ENCODE results near the gene WDR43. TPM values are rescaled to one million over a fixed set of nuclear protein-coding genes. Genes with fewer than 3 reads are reported as not detected.

Gene WDR43
- total RNA-seq, 1 experiment from 2014 or later = 77.0 TPM

DNA sequence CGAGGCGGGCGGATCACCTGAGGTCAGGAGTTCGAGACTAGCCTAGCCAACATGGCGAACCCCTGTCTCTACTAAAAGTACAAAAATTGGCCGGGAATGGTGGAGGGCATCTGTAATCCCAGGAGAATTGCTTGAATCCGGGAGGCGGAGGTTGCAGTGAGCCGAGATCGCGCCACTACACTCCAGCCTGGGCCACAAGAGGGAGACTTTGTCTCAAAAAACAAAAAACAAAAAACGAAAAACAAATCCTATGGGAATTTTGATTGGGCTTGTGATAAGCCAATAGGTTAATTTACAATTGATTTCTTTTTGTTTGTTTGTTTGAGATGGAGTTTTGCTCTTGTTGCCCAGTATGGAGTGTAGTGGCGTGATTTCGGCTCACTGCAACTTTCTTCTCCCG lies 62.4 kb downstream of the WDR43 start:
- H3K4me3 ChIP-seq (ENCODE audit: low read length) = peak overlapping the region; percentile 51
- no peaks in the 10 kb centered on the region for H3K36me3 ChIP-seq (ENCODE audit: insufficient read depth, low read length)
- no peaks in the 10 kb centered on the region for H3K9me2 ChIP-seq (replicated peaks; ENCODE audit: insufficient read depth, low read length)
- no peak overlapping the region for H3K27ac ChIP-seq (ENCODE audit: low read length)
- no peaks in the 10 kb centered on the region for H3K27me3 ChIP-seq (ENCODE audit: low read length)
- peak overlapping the region; percentile 36; the same call in 1 of the 2 replicates for H3K9ac ChIP-seq (ENCODE audit: low read length)
- no peaks in the 10 kb centered on the region for H3K9me3 ChIP-seq (ENCODE audit: low read length)
- peaks cover 18% of the 10 kb centered on the region for H3K4me1 ChIP-seq (ENCODE audit: low read length)
- peak overlapping the region; percentile 55 for H3K4me2 ChIP-seq (ENCODE audit: low read depth, low read length, poor library complexity, severe bottlenecking)
- peak; percentile 58 for DNase-seq
- H3K79me2 ChIP-seq (ENCODE audit: low read length) = no peaks in the 10 kb centered on the region
- peak overlapping the region; percentile 82; the same call in 1 of the 2 replicates for H2AFZ ChIP-seq (ENCODE audit: low read length)
- peaks cover 13% of the 10 kb centered on the region; the same call in 1 of the 2 replicates for H4K20me1 ChIP-seq (ENCODE audit: insufficient read depth, low read depth, low read length)

DNA sequence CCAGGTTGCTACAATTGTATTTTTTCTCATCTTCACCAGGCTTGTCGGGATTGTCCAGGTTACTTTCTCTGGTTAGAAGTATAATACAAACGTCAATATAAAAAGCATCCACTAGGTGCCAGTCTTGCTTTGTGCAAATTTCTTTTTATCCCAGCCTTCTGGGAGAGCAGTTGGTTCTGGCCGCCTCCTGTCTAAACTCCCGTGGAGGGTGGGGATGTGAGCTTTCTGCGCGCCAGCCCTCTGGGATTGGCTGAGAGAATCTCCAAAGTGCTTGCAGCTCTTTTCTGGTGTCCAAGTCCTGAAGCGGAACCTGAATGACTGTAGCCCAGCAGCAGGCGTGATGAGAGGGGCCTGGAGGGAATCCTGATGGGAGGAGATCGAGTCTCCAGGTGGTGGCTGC lies 64.2 kb downstream of the WDR43 start:
- peaks cover 9% of the 10 kb centered on the region; the same call in 1 of the 2 replicates for H4K20me1 ChIP-seq (ENCODE audit: insufficient read depth, low read depth, low read length)
- DNase-seq = peak; percentile 87

DNA sequence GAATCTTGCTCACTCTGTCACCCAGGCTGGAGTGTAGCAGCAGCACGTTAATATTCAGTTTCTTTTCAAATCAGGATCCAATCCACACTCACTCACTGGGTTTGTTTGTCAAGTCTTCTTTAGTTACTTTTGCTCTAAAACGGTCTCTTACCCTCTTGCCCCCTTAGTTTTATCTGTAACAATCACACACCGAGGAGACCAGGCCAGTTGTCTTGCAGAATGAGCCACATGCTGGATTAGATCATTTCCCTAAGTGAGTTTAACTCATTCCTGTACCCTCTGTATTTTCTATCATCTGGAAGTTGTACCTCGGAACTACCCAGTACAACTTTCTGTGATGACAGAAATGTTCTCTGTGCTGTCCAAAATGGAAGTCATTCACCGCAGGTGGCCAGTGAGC lies 65.9 kb downstream of the WDR43 start:
- Histone ChIP-seq H3K27me3 (ENCODE audit: low read length) (no peaks in the 10 kb centered on the region), H3K9ac (ENCODE audit: low read length) (no peak overlapping the region), H3K27ac (ENCODE audit: low read length) (no peak overlapping the region), H3K9me2 (replicated peaks; ENCODE audit: insufficient read depth, low read length) (no peaks in the 10 kb centered on the region), H2AFZ (ENCODE audit: low read length) (no peak overlapping the region), H3K79me2 (ENCODE audit: low read length) (no peaks in the 10 kb centered on the region), H3K36me3 (ENCODE audit: insufficient read depth, low read length) (no peaks in the 10 kb centered on the region), H3K9me3 (ENCODE audit: low read length) (no peaks in the 10 kb centered on the region), H3K4me1 (ENCODE audit: low read length) (peaks cover 14% of the 10 kb centered on the region), H4K20me1 (ENCODE audit: insufficient read depth, low read depth, low read length) (peaks cover 9% of the 10 kb centered on the region; the same call in 1 of the 2 replicates), H3K4me3 (ENCODE audit: low read length) (no peak overlapping the region), H3K4me2 (ENCODE audit: low read depth, low read length, poor library complexity, severe bottlenecking) (no peak overlapping the region)
- DNase-seq = no peak

More for the DNA sequence above, 64.2 kb downstream of the WDR43 start:
- Histone ChIP-seq H2AFZ (ENCODE audit: low read length) (no peak overlapping the region), H3K79me2 (ENCODE audit: low read length) (no peaks in the 10 kb centered on the region), H3K36me3 (ENCODE audit: insufficient read depth, low read length) (no peaks in the 10 kb centered on the region), H3K9me2 (replicated peaks; ENCODE audit: insufficient read depth, low read length) (no peaks in the 10 kb centered on the region), H3K27ac (ENCODE audit: low read length) (no peak overlapping the region), H3K4me2 (ENCODE audit: low read depth, low read length, poor library complexity, severe bottlenecking) (no peak overlapping the region), H3K27me3 (ENCODE audit: low read length) (no peaks in the 10 kb centered on the region), H3K4me3 (ENCODE audit: low read length) (no peak overlapping the region), H3K9ac (ENCODE audit: low read length) (no peak overlapping the region), H3K9me3 (ENCODE audit: low read length) (no peaks in the 10 kb centered on the region), H3K4me1 (ENCODE audit: low read length) (peaks cover 18% of the 10 kb centered on the region)

DNA sequence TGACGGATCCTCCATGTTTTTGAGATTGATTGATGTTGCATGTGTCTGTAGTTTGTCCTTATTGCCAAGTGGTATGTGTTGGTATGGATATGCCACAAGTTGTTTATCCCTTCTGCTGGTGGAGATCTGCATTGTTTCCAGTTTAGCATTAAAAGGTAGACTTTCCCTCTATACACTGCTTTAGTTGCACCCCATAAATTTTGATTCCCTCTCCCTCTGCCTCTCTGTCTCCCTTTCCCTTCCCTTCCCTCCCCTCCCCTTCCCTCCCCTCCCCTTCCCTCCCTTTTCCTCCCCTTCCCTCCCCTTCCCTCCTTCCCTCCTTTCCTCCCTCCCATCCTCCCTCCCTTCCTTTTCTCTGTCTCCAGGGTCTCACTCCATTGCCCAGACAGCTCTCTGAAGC lies 68.0 kb downstream of the WDR43 start:
- Histone ChIP-seq H2AFZ (ENCODE audit: low read length) (no peak overlapping the region), H3K27me3 (ENCODE audit: low read length) (no peaks in the 10 kb centered on the region)

DNA sequence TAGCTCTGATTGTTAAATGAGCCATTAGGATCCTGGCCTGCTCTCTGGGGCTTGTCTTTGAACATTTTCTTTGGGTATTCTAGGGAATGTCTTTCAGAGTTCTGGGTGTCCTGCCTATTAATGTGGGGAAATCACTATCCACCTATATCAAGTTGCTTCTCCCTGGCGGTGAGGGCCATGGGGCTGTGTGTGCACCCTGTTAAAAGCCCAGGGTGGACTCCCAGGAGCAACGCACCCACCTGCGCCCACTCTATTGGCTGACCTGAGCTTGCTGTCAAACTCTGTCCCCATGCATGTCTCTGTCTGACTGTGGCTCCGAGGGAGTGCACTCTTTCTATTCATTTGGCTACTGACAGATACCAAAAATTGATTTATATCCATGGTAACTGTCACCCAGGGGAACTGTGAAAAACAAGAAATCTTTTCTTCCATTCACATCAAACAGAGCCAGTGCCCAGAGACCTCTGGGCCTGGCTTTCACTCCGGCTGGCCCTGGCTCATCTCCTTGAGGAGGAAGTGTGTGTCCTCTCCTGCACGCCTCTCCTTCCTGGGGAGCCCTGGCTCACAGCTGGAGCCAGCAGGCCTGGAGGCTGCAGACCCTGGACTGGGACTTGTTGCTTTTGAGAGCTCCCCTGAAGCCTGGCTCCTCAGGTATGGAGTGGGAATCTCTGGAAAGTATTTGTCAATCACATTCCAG lies 76.1 kb downstream of the WDR43 start:
- Histone ChIP-seq H3K4me1 (ENCODE audit: low read length) (peaks cover 10% of the 10 kb centered on the region), H3K27me3 (ENCODE audit: low read length) (no peaks in the 10 kb centered on the region), H4K20me1 (ENCODE audit: insufficient read depth, low read depth, low read length) (no peaks in the 10 kb centered on the region), H3K4me2 (ENCODE audit: low read depth, low read length, poor library complexity, severe bottlenecking) (no peak overlapping the region), H3K9me2 (replicated peaks; ENCODE audit: insufficient read depth, low read length) (no peaks in the 10 kb centered on the region), H3K4me3 (ENCODE audit: low read length) (no peak overlapping the region), H2AFZ (ENCODE audit: low read length) (no peak overlapping the region), H3K9me3 (ENCODE audit: low read length) (no peaks in the 10 kb centered on the region), H3K9ac (ENCODE audit: low read length) (no peak overlapping the region), H3K27ac (ENCODE audit: low read length) (no peak overlapping the region), H3K79me2 (ENCODE audit: low read length) (no peaks in the 10 kb centered on the region), H3K36me3 (ENCODE audit: insufficient read depth, low read length) (no peaks in the 10 kb centered on the region)
- DNase-seq = no peak

More for the DNA sequence above, 68.0 kb downstream of the WDR43 start:
- no peak overlapping the region for H3K27ac ChIP-seq (ENCODE audit: low read length)
- H3K9me2 ChIP-seq (replicated peaks; ENCODE audit: insufficient read depth, low read length) = no peaks in the 10 kb centered on the region
- H3K36me3 ChIP-seq (ENCODE audit: insufficient read depth, low read length) = no peaks in the 10 kb centered on the region
- H3K79me2 ChIP-seq (ENCODE audit: low read length) = no peaks in the 10 kb centered on the region
- no peak overlapping the region for H3K4me3 ChIP-seq (ENCODE audit: low read length)
- no peaks in the 10 kb centered on the region for H3K9me3 ChIP-seq (ENCODE audit: low read length)
- DNase-seq = no peak
- H3K4me1 ChIP-seq (ENCODE audit: low read length) = no peaks in the 10 kb centered on the region
- H3K4me2 ChIP-seq (ENCODE audit: low read depth, low read length, poor library complexity, severe bottlenecking) = no peak overlapping the region
- H3K9ac ChIP-seq (ENCODE audit: low read length) = no peak overlapping the region
- H4K20me1 ChIP-seq (ENCODE audit: insufficient read depth, low read depth, low read length) = peaks cover 7% of the 10 kb centered on the region; the same call in 1 of the 2 replicates

DNA sequence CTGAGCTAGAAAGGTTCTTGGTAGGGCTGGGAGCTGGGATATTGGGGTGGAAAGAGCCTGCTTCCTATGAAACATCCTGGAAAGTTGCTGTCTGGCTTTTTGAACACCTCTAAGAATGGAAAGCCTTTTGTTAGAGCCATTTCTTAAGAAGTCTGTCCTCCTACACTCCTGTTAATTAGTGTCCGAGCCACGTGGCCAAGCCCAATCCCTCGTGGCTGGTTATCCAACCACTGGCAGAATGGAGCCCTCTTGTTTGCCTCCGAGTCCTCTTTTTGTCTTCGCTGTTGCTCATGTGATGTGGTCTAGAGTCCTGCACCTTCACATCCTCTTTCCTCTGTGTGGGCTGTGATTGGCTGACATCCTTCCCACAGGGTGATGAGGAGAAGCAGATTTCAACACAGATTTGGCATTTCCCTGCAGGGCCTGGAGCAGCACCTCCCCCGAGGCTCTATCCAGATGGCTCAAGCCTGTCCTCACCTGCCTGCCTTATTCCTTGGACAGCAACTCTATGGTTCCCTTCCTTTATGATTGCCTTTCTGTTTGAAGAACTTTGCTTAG lies 78.4 kb downstream of the WDR43 start:
- DNase-seq = no peak
- Histone ChIP-seq H3K9ac (ENCODE audit: low read length) (no peak overlapping the region), H3K9me3 (ENCODE audit: low read length) (no peaks in the 10 kb centered on the region)

DNA sequence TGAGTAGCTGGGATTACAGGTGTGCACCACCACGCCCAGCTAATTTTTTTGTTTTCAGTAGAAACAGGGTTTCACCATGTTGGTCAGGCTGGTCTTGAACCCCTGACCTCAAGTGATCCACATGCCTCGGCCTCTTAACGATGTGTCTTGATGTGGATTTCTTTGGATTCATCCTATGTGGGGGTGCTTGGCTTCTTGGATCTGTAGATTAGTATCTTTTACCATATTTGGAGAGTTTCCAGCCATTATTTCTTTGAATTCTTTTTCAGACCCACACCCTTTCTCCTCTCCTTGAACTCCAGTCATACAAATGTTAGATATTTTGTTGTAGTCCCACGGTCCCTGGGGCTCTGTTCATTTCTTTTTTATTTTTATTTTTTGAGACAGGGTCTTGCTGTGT lies 79.8 kb downstream of the WDR43 start:
- no peak overlapping the region for H3K27ac ChIP-seq (ENCODE audit: low read length)
- no peak overlapping the region for H3K9ac ChIP-seq (ENCODE audit: low read length)
- no peaks in the 10 kb centered on the region for H3K79me2 ChIP-seq (ENCODE audit: low read length)
- H3K27me3 ChIP-seq (ENCODE audit: low read length) = no peaks in the 10 kb centered on the region
- H4K20me1 ChIP-seq (ENCODE audit: insufficient read depth, low read depth, low read length) = no peaks in the 10 kb centered on the region
- peaks cover 3% of the 10 kb centered on the region for H3K4me1 ChIP-seq (ENCODE audit: low read length)
- H3K4me2 ChIP-seq (ENCODE audit: low read depth, low read length, poor library complexity, severe bottlenecking) = no peak overlapping the region
- DNase-seq = no peak
- no peaks in the 10 kb centered on the region for H3K9me3 ChIP-seq (ENCODE audit: low read length)
- no peaks in the 10 kb centered on the region for H3K36me3 ChIP-seq (ENCODE audit: insufficient read depth, low read length)
- no peak overlapping the region for H3K4me3 ChIP-seq (ENCODE audit: low read length)
- no peak overlapping the region for H2AFZ ChIP-seq (ENCODE audit: low read length)
- H3K9me2 ChIP-seq (replicated peaks; ENCODE audit: insufficient read depth, low read length) = no peaks in the 10 kb centered on the region

More for the DNA sequence above, 78.4 kb downstream of the WDR43 start:
- Histone ChIP-seq H4K20me1 (ENCODE audit: insufficient read depth, low read depth, low read length) (no peaks in the 10 kb centered on the region), H3K79me2 (ENCODE audit: low read length) (no peaks in the 10 kb centered on the region), H2AFZ (ENCODE audit: low read length) (no peak overlapping the region), H3K9me2 (replicated peaks; ENCODE audit: insufficient read depth, low read length) (no peaks in the 10 kb centered on the region), H3K27me3 (ENCODE audit: low read length) (no peaks in the 10 kb centered on the region), H3K4me1 (ENCODE audit: low read length) (peaks cover 10% of the 10 kb centered on the region), H3K36me3 (ENCODE audit: insufficient read depth, low read length) (no peaks in the 10 kb centered on the region), H3K27ac (ENCODE audit: low read length) (no peak overlapping the region), H3K4me3 (ENCODE audit: low read length) (no peak overlapping the region), H3K4me2 (ENCODE audit: low read depth, low read length, poor library complexity, severe bottlenecking) (no peak overlapping the region)

DNA sequence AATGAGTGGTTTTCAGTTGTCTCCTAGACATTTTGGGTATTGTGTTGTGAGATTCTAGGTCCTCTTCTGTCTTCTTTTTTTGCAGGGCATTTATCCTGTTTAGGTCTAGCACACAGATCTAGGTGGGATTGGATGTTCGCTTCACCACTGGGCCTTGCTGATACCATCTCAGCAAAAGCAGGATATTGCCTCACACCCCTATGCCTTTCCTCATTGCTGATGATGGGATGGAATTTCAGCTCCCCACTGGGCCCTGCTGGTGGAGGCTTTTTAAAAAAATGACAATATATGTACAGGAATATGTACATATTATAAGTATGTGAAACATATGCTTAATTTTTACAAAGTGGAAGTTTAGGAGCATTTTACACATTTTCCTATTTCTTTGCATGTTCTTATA lies 81.2 kb downstream of the WDR43 start:
- Histone ChIP-seq H3K27me3 (ENCODE audit: low read length) (no peaks in the 10 kb centered on the region), H3K4me3 (ENCODE audit: low read length) (no peak overlapping the region)

More for the DNA sequence above, 81.2 kb downstream of the WDR43 start:
- Histone ChIP-seq H2AFZ (ENCODE audit: low read length) (no peak overlapping the region), H3K4me2 (ENCODE audit: low read depth, low read length, poor library complexity, severe bottlenecking) (no peak overlapping the region), H3K79me2 (ENCODE audit: low read length) (no peaks in the 10 kb centered on the region), H3K9ac (ENCODE audit: low read length) (no peak overlapping the region), H3K9me2 (replicated peaks; ENCODE audit: insufficient read depth, low read length) (no peaks in the 10 kb centered on the region), H4K20me1 (ENCODE audit: insufficient read depth, low read depth, low read length) (no peaks in the 10 kb centered on the region), H3K4me1 (ENCODE audit: low read length) (no peaks in the 10 kb centered on the region), H3K36me3 (ENCODE audit: insufficient read depth, low read length) (no peaks in the 10 kb centered on the region), H3K27ac (ENCODE audit: low read length) (no peak overlapping the region), H3K9me3 (ENCODE audit: low read length) (no peaks in the 10 kb centered on the region)
- no peak for DNase-seq

Measured in Karpas-422 (cell line).